ENCODE measurements around the gene BPIFB6. TPM values are rescaled to one million over a fixed set of nuclear protein-coding genes. Genes with fewer than 3 reads are reported as not detected.
"Not testable (repeated sequence)": the region's sequence is repeated elsewhere in the genome, so short reads cannot be mapped to it uniquely, and the experiment has no call there.

The BPIFB6 gene
- total RNA-seq, 1 donor from 2014 or later: not detected

- DNase-seq (ENCODE audit: low read depth in 2 of 2): no peak
These were observed 3.4 kb upstream of the BPIFB6 start for GRCh38 chr20:33027769-33028751.

- no peak for DNase-seq (ENCODE audit: low read depth in 2 of 2)
These were observed 2.6 kb upstream of the BPIFB6 start for GRCh38 chr20:33028875-33029274.

DNA sequence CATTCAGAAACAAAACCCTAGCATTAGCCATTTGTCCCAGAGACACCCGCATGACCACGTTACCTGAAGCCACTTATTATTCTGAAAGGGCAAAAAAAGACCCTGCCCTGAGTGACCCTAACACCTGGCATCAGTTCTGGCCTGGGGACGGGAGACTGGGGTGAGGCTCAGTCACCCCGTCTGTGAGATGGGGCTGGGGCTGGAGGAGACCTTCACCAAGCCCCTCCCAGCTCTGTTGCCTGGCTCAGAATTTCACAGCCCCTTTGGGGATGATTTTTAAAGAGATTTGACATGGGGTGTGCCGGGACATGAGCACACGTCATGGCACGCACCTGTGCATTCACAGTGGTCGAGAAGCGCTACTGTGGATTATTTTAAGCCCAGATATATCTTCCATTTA, 1.4 kb upstream of the BPIFB6 start:
- no peak for DNase-seq (ENCODE audit: low read depth in 2 of 2)

- no peak for DNase-seq (ENCODE audit: low read depth in 2 of 2)
These were observed 879 bp upstream of the BPIFB6 start for GRCh38 chr20:33030569-33030968.

- DNase-seq (ENCODE audit: low read depth in 2 of 2): no peak
These were observed 1.1 kb downstream of the BPIFB6 start for GRCh38 chr20:33032555-33032954.

- no peak for DNase-seq (ENCODE audit: low read depth in 2 of 2)
These were observed 1.9 kb downstream of the BPIFB6 start for GRCh38 chr20:33033381-33033780.

DNA sequence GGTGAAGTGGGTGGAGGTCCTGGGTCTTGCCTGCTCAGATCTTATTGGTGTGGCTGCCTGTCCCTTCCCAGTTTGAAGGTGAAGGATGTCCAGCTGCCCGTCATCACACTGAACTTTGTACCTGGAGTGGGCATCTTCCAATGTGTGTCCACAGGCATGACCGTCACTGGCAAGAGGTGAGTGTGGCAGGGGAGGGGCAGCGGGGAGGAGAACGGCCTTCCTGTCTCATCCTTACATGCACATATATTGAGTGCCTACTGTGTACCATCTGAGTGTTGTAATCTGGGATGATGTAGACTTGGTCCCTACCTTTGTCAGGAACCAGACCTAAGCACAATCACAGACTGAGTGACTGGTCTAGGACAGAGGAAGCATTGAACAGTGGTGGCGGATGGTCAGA, 2.7 kb downstream of the BPIFB6 start:
- DNase-seq (ENCODE audit: low read depth in 2 of 2): no peak

- DNase-seq (ENCODE audit: low read depth in 2 of 2): no peak
These were observed 3.5 kb downstream of the BPIFB6 start for GRCh38 chr20:33034901-33035492.

DNA sequence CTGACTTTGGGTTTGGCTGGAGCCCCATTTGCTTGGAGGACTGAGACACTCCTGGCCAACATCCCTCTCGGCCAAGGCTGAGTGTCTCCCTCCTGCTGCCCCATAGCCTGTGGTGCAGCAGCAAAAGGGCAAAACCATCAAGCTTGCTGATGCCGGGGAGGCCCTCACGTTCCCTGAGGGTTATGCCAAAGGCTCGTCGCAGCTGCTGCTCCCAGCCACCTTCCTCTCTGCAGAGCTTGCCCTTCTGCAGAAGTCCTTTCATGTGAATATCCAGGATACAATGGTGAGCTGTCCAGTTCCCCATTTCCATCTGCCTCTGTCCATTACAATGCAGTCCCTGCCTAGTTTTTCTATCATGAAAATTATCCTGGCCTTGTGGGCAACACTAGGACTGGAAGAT, 6.0 kb downstream of the BPIFB6 start:
- no peak for DNase-seq (ENCODE audit: low read depth in 2 of 2)

GRCh38 chr20:33038243-33038642, 6.8 kb downstream of the BPIFB6 start:
- no peak for DNase-seq (ENCODE audit: low read depth in 2 of 2)

DNA sequence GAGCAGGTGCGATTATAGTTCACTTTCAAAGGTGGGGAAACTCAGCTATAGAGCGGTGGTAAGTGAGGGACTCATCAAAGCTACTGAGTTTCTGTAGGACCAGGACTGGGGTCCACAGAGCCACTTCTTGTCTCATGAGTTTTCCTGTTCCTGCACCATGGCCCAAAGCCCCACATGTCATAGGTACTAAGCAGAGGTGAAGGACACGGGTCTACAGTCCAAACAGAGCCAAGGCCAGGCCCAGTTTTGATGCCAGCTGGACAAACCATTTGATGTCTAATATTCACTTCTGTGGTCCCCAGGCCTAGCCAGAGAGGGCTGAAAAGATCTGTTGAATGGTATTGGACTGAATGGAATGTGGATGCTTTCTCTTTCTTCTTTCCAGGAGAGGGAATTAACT, 11.0 kb downstream of the BPIFB6 start:
- no peak for DNase-seq (ENCODE audit: low read depth in 2 of 2)

- no peak for DNase-seq (ENCODE audit: low read depth in 2 of 2)
These were observed 11.7 kb downstream of the BPIFB6 start for GRCh38 chr20:33042983-33043730.

- DNase-seq (ENCODE audit: low read depth in 2 of 2): no peak
These were observed 12.3 kb downstream of the BPIFB6 start for GRCh38 chr20:33043731-33044181.

GRCh38 chr20:33045129-33045721, 13.8 kb downstream of the BPIFB6 start:
- not testable (repeated sequence) for DNase-seq (ENCODE audit: low read depth in 2 of 2)

GRCh38 chr20:33046412-33046811, 15.0 kb downstream of the BPIFB6 start:
- DNase-seq (ENCODE audit: low read depth in 2 of 2): no peak

DNA sequence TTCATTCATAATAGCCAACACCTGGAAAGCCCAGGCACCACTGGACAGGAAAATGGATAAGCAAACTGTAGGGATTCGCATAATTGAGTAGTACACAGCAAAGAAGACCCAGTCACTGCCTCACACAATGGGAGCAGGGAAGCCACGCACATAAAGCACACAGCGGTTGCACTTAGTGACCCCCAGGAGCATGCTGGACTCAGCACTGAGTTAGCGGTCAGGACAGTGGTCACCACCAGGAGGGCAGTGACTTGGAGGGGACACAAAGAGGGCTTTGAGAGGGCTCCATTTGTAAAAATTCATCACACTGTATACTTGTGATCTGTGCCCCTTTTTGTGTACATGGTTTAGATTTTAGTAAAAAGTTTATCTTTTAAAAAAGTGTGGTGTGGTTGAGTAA, 19.9 kb downstream of the BPIFB6 start:
- no peak for DNase-seq (ENCODE audit: low read depth in 2 of 2)

DNA sequence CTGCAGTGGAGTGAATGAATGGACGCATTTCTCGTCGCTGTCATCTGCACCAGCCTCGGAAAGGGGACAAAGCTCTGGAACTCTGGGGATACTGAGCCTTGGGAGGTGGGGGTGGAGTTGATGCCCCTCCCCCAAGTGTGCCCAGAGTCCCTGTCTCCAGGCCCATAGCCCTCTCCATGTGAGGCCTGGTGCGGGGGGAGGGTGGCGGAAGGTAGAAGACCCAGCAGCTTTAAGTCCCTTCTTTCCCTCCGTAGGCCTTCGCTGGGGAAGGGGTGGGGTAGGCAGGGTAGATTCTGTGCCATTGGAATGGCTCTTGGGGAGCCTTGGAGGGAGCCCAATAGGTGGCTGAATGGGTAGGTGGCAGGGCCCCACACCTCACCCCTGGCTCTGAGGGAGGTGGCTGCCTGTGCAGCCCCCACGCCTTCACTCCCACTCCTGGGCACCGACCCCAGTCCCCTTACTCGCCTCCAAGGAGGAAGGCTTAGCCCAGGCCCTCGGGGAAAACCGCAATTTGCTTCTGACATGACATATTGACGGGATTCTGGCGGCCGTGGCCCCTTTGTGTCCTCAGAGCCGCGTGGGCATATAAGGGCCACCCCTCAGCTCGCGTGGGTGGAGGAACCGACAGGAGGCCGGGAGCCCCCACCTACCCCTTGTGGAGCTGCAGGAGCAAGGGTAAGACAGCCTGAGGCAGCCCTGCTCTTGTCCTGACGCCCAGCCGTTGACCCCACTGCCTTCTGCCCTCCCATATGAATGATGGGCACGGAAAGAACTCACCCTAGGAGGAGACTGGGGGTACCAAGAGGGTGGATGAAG, 22.1 kb downstream of the BPIFB6 start, which contains the start of gene BPIFB3:
TSS of gene BPIFB3 (plus strand) at position 613 of the 816 bp plus-strand sequence. CDS start 1,533 bp downstream, outside the sequence.
- no peak for DNase-seq (ENCODE audit: low read depth in 2 of 2)

GRCh38 chr20:33054381-33054780, 22.9 kb downstream of the BPIFB6 start:
- DNase-seq (ENCODE audit: low read depth in 2 of 2): no peak

GRCh38 chr20:33054791-33055190, 23.3 kb downstream of the BPIFB6 start:
- no peak for DNase-seq (ENCODE audit: low read depth in 2 of 2)

GRCh38 chr20:33059136-33059535, 27.7 kb downstream of the BPIFB6 start:
- DNase-seq (ENCODE audit: low read depth in 2 of 2): no peak
